GM19438 (cell line): ENCODE results near the gene SVOPL.
"Not testable (repeated sequence)": the region's sequence is repeated elsewhere in the genome, so short reads cannot be mapped to it uniquely, and the experiment has no call there.

Experiments used
- ATAC-seq: cut with Tn5 transposase; IDR thresholded peaks from one replicate; pipeline ENCODE4 v1.9.1; 2021; ENCODE audit warnings: low read depth; ENCODE audit not compliant: unreplicated experiment

Gene SVOPL, protein sequence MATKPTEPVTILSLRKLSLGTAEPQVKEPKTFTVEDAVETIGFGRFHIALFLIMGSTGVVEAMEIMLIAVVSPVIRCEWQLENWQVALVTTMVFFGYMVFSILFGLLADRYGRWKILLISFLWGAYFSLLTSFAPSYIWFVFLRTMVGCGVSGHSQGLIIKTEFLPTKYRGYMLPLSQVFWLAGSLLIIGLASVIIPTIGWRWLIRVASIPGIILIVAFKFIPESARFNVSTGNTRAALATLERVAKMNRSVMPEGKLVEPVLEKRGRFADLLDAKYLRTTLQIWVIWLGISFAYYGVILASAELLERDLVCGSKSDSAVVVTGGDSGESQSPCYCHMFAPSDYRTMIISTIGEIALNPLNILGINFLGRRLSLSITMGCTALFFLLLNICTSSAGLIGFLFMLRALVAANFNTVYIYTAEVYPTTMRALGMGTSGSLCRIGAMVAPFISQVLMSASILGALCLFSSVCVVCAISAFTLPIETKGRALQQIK

DNA sequence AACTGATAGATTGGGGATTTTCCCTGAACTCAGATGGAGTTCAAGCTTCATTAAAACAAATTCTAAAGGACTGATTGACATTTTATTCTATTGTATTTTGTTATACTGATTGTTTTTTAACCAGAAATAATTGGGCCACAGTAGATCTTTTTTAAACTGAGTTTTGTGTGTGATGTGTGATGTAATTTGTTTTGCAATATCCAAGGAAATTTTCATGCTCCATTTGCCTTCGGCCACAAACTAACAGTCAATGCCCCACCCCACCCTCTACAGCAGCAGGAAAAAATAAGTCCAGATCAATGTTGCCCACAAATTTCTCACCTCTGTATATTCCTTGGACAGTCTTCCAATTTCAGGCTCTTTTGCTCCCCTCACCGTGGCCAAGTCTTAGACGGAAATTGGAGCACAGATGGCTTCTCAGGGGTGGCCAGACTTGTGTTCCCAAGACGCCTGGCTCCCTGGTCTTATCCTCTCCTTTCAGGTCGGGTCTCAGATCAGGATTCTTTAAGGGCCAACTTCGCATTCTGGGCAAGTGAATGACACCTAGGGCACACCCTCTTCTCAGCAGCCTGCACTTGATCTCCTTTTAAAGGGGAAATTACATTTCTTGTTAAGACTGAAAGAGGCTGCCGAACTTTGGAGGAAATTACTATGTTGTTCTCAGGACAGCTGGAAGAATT, at the start of gene SVOPL:
Gene SVOPL (minus strand): TSS at position 506 of the 680 bp plus-strand sequence. CDS start 22,317 bp downstream, outside the sequence.
- no peak for ATAC-seq

DNA sequence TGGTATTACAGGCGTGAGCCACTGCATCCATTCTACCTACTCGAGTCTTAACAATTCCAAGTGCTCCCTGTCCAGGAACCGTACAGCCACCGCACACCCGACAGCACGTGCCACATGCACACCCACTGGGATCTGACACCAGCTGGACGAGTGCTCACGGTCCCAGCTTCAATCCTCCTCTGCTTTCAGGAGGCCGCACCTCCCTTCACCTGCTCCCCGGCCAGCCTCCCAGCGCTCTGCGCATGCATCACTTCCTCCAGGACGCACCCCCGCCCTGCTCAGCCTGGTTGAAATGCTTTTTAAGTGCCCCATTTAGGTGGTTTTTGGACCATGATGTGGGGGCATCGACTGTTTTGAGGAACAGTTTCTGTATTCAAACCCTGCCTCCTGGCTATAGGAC, 49.3 kb upstream of the SVOPL start:
- ATAC-seq = no peak

DNA sequence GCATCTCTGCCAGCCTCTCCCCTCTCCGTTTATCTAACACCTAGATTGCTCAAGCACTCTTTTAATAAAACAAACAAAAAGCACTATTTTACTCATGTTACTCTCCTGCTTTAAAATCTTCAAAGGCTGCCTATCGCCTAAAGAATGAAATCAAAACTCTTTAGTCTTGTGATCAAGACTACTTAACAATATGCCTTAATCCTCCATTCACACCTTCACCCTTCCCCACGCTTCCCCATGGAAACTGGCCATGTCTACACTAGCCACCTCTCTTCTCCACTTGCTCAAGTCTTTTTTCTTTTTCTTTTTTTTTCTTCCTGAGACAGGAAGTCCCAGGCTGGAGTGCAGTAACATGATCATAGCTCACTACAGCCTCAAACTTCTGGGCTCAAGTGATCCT, 48.8 kb upstream of the SVOPL start:
- no peak for ATAC-seq

DNA sequence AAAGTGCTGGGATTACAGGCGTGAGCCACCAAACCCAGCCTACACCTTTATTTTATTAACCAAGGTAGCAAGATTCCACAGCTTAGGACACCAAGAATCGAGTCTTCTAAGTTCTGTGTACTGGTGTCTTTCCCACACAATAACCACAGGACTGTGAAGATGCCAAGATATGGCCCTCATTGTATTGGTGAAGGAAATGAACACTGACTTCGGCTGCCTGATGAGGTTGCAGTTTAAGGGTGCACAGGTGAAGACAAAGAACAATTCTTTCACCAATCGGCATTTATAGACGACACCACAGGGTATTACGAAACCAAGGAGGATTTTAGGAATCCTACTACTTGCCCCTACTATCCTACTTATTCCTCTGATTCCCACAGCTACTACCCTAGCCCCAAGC, 47.5 kb upstream of the SVOPL start:
- ATAC-seq = no peak

DNA sequence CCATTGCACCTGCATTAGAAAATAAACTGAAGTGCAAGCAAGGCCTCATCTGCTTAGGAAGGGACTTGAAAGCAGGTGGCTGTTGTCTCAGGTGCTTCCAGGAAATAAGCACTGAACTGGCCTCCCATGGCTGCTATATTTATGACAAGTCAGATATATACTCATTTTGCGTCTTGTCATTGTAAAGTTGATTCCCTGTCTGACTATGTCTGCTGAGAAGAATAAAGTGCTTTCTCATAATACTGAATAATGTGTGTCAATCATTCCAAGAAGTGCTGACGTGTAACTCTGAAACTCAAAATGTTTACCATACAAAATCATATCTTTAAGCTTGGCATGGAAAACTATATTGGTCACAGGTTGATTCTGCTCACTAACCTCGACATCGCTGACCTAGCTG, 44.9 kb upstream of the SVOPL start:
- ATAC-seq = no peak

DNA sequence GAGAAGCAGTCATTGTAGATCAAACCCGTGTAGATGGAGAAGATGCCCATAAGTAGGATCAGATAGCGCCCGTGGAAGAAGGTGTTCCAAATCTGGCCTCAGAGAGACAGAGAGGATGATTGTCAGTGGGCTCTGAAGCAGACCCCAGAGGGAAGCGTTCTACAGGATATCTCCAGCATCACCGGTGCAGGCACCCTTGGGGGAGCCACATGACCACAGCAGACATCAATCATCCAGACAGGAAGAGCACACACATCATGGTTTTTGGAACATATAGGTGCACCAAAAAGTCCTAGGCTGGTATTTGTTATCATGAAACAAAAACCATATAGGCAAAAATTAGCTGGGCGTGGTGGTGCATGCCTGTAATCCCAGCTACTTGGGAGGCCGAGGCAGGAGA, 44.0 kb upstream of the SVOPL start:
- no peak for ATAC-seq

DNA sequence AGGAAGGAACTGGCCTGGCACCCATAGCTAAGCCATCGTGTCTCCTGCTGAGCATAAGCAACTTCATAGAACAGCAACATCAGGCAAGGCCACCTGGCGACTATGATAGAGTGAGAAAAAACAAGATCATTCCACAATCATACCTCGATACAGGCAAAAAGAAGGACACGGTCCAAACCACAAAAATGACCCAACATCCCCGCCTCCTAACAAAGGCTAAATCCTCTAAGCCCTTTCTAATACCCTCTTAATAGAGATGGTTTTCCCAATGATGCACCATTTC, 40.2 kb upstream of the SVOPL start:
- ATAC-seq = no peak

DNA sequence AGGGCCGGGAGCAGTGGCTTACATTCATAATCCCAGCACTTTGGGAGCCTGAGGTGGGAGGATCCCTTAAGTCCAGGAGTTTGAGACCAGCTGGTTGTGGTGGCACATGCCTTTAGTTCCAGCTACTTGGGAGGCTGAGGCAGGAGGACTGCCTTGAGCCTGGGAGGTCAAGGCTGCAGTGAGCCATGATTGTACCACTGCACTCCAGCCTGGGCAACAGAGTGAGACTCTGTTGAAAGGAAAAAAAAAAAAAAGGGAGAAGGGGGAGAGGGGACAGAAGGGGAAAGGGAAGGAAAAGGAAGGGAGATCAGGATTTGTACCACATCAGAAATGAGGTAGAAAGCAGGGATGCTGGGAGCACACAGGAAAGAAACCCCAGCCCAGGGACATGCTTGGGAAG, 38.7 kb upstream of the SVOPL start:
- no peak for ATAC-seq

DNA sequence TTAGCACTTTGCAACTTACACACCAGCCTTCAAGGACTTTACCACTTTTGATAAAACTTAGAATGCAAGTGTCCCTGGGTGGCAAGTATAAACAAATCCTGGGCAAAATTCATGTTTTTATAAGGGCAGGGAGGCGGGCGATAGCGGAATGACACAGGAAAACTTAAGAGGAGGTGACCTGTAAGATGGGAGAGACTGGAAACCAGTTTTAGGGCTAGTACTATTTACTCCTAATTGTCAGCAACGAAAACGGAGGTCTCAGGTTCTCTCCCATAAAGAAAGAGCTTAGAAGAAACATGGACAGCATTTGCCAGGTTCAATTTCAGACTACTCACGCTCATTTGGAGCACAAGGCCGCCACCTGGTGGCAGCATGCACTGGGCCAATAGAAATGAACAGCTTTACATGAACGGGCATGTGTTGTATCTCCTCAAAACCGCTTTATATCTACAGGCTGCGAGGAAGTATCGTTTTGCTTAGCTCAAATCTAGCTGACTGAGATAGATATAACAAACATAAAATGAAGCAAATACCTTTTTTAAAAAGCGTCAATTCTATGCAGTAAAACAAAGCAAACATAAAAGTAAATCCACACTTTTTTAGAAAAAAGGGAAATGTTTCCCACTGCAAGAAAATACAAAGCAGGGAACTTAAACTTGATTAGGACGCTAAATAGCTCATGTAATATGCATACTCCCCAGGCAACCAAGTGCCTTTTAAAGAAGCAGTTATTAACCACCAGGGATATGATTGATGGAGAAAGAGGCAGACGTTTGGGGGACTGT, 37.6 kb upstream of the SVOPL start:
- no peak for ATAC-seq

DNA sequence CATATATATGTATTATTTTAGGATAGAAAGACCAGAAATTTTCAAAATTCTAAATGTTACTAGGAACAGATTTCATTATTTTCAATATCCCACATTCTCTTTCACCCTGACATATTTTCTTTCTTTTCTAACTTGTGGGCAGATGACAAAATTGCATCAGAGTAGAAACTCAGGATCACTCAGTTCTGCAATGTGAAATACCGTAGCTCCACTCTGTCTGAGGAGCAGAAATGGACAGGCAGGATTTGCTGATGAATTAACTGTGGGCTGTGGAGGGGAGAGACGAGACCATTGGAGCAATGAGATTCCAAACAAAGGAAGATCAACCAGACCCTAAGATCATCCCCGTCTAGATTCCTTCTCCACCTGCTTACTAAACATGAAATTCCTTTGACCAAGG, 37.0 kb upstream of the SVOPL start:
- ATAC-seq = no peak

DNA sequence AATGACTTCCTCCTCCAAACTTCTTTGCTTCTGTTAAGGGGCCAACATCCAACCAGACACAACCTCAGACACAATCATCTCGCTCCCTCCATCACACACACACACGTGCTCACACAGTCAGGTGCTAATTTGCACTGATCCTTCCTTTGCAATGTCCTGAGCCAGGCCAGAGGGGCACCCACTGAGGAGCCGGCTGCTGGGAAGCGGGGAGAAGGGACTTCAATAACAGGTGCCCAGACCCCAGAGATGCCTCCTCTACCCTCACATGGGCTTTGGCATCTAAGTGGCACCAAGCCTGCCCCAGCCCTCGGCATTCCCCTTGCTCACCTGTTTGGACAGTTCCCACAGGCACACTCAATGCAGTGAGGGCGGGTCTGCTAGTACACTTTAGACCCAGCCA, 34.2 kb upstream of the SVOPL start:
- ATAC-seq = no peak

DNA sequence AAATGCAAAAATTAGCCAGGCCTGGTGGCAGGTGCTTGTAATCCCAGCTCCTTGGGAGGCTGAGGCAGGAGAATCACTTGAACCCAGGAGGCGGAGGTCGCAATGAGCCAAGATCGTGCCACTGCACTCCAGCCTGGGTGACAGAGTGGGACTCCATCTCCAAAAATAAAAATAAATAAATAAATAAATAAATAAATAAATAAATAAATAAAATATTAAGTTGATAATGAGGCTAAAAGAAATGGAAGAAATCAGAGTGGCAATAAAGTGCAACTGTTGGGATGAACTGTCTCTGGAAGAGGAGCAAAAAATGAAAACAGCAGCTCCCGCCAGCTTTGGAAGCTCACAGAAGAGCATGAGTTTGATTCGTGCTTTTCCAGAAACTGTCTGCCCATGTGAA, 30.6 kb upstream of the SVOPL start:
- not testable (repeated sequence) for ATAC-seq

DNA sequence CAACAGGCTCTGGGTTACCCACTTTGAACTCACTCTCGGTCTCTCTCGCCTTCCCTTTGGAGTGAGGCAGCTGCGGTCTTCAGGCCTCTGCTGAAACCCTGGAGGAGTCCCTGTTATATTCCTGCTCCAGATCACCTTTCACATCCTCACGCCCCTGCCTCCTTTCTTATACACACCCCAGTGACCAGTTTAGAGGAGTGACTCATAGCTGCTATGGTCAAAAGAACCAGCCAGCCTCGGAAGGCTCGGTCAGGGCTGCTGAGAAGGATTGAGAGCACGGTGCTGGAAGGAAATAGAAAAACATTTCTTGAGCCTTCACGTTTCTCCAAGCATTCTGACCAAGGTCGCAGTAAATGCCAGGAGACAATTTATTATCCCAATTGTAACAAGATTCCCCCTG, 28.3 kb upstream of the SVOPL start:
- ATAC-seq = no peak

DNA sequence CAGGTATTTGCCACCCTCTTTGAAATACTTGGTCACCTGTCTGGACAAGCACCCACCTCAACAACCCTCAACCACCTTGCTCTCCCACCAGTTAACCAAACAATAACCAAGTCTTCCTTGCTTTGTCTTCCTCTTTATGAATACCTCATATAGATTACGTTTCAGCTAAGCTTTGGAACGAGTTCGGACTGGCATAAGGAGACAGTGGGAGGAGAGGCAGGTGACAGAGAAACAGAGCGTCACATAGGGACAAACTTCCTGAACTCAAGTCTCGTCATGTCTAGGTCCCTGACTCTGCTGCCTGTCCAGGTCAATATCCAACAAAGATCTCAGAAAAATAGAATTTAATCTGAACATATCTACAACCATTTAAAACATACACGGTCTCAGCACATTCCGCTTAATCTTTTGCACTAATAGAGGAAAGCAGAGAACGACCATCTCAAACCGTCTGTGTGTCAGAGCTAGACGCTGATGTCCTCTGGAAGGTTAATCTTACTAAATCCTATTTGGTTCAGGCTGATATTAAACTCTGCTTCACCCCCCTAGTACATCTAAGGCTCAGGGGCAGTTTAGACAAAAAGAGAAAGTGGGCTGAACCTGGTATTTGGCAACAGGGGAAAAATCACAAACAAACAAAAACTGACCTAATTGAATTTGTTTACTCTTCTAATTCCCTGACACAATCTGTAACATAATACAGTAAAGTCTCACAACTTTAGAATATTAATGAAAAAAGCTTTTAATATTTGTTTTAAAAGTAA, 26.4 kb upstream of the SVOPL start:
- ATAC-seq = no peak

DNA sequence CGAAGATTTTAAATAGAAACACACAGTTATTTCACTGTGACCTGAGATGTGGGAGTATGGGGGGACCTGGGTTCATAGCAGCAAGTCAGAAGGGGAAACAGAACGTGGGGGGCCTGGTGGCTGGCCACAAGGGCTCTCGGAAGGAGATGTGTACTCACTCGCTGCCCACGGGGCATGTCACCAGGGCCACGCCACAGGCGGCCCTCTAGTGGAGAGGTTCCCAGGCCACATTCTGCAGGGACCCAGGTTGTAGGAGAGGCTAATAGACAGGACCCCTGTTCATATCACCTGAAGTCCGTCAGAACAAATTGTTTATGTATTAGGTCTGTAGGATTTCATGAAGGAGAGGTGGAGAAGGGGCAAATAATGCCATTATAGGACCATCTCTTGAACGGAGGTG, 25.1 kb upstream of the SVOPL start:
- no peak for ATAC-seq

DNA sequence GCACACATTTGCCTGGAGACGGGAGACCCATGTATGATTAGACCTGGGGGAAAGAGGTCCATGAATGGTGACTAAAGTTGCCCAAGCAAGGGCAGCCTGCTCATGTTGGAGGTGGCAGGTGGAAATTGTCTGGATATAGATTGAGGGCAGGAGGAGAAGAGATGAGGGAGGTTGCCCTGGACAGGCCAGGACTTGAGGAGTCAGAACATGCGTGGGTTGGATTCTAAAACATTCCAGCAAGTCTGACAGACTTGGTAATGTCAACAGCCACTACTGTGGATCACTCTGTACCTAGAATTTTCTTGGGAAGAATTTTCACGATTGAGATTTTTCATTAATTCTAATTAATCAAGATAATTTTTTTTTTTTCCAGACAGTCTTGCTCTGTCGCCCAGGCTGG, 19.1 kb upstream of the SVOPL start:
- no peak for ATAC-seq

DNA sequence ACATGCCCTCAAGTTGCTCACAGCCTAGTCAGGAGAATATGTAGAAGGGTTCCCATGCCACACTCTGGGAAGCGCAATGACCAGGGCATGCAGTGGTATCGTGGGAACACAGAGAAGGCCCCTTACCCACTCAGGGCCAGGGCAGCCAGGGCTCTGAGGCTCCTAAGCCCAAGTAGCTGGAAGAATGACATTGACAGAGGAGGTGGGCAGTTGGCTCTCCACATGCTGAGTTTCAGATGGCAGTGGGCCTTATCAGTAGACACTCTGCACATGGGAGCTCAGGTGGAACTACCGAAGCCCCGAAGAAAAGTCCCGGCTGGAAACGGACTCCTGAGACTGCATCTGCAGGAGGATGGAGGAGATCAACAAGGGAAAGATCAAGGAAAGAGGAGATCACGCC, 15.7 kb upstream of the SVOPL start:
- no peak for ATAC-seq

DNA sequence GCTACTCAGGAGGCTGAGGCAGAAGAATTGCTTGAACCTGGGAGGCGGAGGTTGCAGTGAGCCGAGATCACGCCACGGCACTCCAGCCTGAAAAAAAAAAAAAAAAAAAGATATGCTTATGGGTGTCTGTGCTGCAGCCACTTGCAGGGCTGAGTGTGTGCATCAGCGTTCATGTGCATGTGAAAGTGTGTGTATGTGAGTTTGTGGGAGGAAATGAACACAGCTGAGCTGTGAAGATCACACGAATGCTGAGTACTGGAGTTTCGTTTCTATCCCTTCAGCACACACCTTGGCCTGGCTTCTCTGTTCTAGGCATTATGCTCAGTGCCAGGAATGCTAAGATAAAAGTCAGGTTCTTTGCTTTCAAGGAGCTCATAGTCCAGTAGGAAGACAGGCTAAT, 12.0 kb upstream of the SVOPL start:
- no peak for ATAC-seq

DNA sequence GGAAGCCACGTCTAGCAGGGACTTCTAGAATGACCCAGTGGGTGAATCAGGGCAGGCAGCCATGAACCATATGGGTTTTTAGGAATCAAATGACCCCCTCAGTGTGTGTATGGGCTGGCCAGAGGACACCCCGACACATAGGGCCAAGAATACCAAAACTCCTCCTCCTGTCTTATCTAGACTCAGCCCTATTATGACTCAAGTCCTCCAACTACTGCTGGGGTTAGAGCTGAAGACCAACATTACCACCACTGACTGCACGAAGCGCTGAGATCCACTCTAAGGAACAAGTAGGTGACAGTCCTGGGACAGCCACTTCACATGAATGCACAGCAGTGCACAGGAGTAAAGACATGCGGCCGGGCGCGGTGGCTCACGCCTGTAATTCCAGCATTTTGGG, 11.5 kb upstream of the SVOPL start:
- ATAC-seq = no peak

DNA sequence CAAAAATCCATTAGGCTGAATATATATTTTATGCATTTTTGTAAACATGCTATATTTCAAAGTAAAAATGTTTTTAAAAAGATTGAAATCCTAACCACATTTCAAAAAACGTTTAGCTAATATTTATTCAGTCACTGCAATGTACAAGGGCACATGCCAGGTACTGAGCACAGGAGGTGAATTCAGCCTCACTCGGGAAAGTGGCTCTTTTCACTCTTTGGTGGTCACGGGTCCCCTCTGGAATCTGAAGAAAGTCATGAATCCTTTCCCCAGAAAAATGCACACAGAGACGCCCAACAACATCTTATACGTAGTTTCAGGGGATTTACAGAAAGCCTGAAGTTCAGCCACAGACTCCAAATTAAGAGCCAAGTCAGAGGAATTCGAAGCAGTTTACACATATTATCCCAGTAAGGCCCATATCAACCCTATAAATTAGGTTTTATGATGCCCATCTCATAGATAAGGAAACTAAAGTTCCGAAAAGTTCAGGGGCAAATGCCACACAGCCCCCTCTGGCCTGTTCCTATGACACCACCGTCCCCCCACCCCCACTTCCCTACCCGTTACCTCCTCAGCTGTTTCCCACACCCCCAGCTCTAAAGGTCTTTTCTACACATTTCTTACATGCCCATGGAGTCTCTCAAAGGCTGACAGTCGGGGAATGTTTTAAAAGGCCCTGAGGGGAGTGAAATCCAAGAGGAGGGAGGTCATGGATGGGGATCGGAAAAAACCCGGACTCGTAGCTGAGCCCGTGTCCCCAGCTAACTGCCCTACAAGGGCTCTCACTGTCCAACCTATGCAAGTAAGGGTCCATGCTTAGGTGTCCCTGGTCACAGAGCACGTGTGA, 9.6 kb upstream of the SVOPL start:
- ATAC-seq = no peak
